CD4-positive, alpha-beta T cell treated with Interleukin-4 for 1 hour (primary cell): ENCODE results near the gene WWOX.

ENCODE experiments used
- DNase-seq, 2 donors: peaks; one replicate each; pipeline ENCODE4 v3.0.0-alpha.2; 2020 to 2022

Gene WWOX

DNA sequence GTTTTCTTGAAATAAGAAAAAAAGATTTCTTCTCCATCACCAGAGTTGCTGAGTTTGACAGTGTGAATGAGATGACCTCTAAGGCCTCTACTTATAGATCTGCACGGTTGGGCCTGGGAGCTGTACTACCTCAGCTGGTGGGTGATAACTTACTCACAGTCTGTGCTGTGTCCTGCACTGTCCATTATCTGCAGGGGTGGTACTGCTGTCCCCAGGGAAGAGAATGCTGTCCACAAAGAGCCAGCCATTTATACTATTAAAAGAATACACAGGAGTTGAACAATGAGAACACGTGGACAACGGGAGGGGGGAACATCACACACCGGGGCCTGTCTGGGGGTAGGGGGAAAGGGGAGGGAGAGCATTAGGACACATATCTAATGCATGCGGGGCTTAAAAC, 655.3 kb downstream of the WWOX start:
- DNase-seq = no peak

DNA sequence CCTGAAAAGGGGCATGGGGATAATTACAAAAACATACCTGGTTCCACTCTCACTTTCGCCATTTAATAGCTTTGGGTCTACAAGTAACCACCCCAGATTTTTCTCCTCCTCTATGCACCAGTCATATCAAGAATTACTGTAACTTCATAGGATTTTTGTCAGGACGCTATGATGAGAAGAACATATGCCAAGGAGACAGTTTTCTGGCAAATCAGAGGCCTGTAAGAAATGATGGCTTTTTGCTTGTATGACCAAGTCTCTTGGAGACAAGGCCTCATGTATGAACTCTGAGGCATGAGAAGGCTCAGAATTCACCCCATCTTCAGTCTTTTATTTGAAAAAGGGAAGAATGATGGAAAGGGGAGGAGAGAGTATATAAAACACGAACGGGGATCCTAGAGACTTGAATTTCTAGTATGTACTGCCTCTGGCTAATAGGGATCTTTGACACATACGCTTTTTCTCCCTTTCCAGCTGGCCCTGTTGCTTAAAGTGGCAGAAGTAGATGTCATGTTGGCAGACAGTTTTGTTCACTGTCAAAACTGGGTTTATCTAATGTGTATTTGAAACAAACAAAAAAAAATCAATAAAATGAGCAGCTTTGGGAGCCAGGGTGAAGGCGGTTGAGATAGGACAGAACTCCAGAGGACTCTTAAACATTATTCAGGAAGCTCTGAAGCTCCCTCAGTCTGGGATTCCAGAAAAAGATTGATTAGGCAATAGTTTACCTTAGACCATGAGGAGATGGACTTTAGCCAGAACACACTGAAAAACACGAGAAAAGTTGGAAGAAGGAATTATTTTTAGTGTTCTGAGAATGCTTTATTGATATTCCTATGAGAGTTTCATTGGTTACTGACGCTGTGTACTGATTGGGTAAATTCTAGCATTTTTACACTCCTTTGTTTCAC, 656.6 kb downstream of the WWOX start:
- DNase-seq = no peak

GRCh38 chr16:78759596-78759995, 660.1 kb downstream of the WWOX start:
- DNase-seq = no peak

DNA sequence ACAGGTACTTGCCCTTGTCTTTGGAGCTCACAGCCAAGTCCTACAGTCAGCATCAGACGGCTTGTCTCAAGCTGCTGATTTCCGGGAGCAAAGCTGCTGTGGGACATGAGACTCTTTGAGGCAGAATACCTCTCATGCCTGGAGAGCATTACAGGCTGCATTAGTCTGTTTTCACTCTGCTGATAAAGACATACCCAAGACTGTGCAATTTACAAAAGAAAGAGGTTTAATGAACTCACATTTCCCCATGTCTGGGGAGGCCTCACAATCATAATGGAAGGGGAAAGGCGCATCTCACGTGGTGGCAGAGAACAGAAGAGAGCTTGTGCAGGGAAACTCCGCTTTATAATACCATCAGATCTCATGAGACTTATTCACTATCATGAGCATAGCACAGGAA, 661.2 kb downstream of the WWOX start:
- no peak for DNase-seq

DNA sequence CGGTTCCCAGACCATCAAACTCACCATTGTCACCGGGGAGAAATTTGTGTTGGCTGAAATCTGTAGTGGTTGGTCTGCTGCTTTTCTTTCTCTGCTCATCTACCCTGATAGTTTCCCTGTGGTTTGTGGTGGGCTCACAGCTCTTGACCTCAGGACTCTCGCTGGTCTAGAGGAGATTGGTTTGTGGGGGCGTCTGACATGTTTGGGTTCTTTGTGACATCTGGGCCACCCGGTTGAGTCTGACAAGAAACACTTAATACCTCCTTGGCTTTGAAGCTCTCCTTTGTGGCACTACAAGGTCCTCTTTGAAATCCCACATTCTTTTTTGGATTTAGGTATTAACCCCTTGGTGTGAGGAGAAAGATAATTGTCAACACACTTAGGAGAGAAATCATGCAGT, 662.0 kb downstream of the WWOX start:
- no peak for DNase-seq

- no peak for DNase-seq
These were observed 662.8 kb downstream of the WWOX start for GRCh38 chr16:78762222-78762621.

GRCh38 chr16:78763821-78764440, 664.5 kb downstream of the WWOX start:
- no peak for DNase-seq

DNA sequence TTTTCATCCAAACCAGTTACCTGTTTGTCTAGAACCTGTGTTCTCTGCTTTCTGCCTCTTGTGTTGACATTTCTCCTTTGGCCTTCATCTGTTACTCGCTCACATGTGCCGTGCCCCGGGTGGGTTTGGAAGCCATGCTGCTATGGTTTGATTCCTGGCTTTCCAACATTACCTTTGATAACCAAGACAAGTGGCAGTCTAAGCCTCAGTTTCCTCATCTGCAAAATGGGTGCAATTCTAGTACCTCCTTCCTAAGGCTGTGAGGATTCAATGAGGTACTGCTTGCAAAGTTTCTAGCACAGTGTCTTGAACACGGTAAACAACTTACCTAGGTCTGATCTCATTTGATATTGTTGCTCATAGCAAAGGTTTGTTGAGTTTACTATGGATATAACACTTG, 665.0 kb downstream of the WWOX start:
- no peak for DNase-seq

DNA sequence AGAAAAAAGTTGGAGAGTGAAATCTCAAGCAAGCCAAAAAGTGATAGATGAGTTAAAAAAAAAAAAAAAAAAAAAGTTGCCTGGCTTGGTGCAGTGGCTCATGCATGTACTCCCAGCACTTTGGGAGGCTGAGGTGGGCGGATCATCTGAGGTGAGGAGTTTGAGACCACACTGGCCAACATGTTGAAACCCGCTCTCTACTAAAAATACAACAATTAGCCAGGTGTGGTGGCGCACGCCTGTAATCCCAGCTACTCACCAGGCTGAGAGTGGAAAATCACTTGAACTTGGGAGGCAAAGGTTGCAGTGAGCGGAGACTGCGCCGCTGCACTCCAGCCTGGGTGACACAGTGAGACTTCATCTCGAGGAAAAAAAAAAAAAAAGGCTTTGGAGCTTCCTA, 668.8 kb downstream of the WWOX start:
- DNase-seq = no peak

DNA sequence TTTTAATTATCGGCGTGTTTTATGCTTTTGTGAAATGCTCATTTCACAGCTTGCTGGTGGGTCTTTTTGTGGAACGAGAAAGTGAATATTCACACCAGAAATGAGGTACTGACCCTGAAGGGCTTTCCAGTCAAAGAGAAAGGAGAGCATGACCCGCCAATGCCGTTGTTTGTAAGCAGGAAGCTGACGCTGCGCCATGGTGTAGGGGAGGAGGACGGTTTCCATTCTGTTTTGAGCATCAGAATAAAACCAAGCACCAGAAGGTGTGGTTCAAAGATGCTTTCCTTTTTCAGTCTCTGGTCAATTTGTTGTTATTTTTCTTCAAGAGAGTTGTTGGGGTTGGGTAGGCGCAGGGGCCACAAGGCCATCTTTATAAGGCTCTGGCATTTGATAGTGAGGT, 669.3 kb downstream of the WWOX start:
- DNase-seq = peak in 1 of 2 donors; percentile 54

GRCh38 chr16:78770353-78771091, 671.1 kb downstream of the WWOX start:
- DNase-seq = peak; percentile 79 to 86

GRCh38 chr16:78773291-78773702, 673.8 kb downstream of the WWOX start:
- DNase-seq = no peak

- no peak for DNase-seq
These were observed 674.3 kb downstream of the WWOX start for GRCh38 chr16:78773706-78774105.

DNA sequence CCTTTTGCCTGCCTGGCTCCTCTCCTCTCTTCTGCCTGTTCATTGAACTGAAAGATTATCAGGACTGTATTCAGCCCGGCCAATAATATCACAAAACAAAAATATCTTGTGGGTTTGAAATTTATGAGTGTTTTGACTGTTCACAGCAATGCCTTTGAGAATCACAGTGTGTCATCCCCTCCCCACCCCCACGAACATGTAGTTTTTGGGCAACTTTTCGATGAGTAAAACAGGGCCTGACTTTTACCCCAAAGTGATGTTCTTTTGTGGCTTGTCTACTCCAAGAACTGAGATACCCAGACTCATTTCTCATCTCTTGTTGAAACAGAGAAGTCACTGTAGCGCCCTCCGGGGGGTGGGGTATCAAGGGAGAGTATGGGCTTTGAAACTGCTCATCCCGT, 675.7 kb downstream of the WWOX start:
- DNase-seq = no peak

- peak in 1 of 2 donors; percentile 21 for DNase-seq
These were observed 678.9 kb downstream of the WWOX start for GRCh38 chr16:78778101-78779004.

- no peak for DNase-seq
These were observed 681.4 kb downstream of the WWOX start for GRCh38 chr16:78780808-78781207.

- no peak for DNase-seq
These were observed 683.1 kb downstream of the WWOX start for GRCh38 chr16:78782572-78782971.

- DNase-seq = no peak
These were observed 684.2 kb downstream of the WWOX start for GRCh38 chr16:78783570-78784079.

DNA sequence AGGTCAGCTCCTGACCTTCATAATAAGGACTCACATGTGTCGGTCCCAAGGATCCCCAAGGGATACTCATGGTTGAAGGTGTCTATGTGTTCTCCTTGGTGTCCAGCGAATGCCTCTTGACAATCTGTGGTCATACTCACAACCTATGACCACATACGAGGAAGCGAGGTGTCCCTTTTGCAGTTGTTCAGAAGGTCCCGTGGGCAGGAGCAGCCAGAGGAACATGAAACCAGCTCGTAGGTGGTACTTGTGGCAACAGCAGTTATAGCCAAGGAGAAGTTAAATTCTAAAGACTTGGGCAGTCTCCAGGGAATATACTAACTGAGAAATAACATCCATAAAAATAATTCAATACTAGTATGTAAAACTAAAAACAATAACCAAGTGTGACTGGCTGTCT, 685.3 kb downstream of the WWOX start:
- DNase-seq = no peak

DNA sequence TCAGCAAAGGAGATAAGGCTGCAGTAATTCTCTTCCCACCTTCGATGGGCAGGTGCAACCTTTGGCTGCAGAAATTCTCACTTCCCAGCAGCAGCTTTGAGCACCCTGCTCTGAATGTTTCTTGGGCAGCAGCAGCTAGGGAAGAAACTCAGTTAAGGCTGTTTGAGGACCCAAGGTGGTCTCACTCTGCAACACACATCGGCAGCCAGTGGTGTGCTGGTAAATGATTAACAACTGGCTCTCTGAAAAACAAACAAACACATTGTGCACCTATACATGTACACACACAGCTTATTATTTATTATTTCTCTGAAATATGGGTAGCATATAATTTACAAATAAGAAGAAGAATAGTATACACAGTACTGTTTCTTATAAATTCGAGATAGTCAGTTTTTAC, 685.8 kb downstream of the WWOX start:
- no peak for DNase-seq

GRCh38 chr16:78786635-78787034, 687.2 kb downstream of the WWOX start:
- no peak for DNase-seq

GRCh38 chr16:78788276-78788675, 688.8 kb downstream of the WWOX start:
- no peak for DNase-seq
